ENCODE results near the gene TRAK1.
A peak's percentile ranks its signal among the peaks of the same experiment; 100 is the strongest.

Gene TRAK1

DNA sequence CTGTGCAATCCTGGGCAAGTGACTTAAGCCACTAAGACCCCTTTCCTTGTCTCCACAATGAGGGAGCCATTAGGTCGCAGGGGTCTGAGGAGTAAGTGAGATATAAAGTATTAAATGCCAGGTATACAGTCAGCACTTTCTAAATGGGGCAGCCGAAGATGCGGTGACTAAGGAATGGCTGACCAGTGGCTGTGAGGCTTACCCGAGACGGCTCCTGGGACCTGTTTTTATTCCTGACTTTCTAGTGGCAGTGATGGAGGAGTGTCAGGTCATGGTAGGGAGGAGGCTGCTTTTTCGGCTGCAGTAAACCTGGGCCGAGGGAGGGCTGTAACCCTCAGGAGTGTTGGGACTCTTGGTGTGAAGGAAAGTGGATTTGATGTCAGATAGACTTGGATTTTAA lies 52.3 kb downstream of the TRAK1 start:
- TF ChIP-seq, protein P1, sequence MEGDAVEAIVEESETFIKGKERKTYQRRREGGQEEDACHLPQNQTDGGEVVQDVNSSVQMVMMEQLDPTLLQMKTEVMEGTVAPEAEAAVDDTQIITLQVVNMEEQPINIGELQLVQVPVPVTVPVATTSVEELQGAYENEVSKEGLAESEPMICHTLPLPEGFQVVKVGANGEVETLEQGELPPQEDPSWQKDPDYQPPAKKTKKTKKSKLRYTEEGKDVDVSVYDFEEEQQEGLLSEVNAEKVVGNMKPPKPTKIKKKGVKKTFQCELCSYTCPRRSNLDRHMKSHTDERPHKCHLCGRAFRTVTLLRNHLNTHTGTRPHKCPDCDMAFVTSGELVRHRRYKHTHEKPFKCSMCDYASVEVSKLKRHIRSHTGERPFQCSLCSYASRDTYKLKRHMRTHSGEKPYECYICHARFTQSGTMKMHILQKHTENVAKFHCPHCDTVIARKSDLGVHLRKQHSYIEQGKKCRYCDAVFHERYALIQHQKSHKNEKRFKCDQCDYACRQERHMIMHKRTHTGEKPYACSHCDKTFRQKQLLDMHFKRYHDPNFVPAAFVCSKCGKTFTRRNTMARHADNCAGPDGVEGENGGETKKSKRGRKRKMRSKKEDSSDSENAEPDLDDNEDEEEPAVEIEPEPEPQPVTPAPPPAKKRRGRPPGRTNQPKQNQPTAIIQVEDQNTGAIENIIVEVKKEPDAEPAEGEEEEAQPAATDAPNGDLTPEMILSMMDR (conservative IDR thresholded peaks at IDR 0.05) = no peak
- no peak overlapping the region for H3K27ac ChIP-seq

DNA sequence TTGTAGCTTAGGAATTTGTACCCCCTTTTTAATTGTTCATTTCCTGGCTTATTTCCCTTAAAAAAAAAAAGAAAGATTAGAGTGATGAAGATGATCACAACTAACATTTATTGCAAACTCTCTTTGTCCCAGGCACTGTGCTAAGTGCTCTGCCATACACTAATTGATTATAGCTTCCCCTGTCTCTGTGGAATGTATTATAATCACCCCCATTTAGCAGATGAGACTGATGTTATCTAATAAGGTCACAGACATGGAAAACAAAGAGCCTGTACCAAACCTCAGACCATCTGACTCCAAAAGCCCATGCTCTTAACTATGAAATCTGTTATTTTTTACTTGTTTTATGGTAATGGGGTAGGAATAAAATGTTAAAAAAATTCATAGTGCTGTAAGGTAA lies 53.1 kb downstream of the TRAK1 start:
- TF ChIP-seq, protein P1 (conservative IDR thresholded peaks at IDR 0.05) = no peak
- no peak overlapping the region for H3K27ac ChIP-seq

GRCh38 chr3:42148086-42148848 lies 57.1 kb downstream of the TRAK1 start:
- TF ChIP-seq, protein P1 (conservative IDR thresholded peaks at IDR 0.05) = no peak

DNA sequence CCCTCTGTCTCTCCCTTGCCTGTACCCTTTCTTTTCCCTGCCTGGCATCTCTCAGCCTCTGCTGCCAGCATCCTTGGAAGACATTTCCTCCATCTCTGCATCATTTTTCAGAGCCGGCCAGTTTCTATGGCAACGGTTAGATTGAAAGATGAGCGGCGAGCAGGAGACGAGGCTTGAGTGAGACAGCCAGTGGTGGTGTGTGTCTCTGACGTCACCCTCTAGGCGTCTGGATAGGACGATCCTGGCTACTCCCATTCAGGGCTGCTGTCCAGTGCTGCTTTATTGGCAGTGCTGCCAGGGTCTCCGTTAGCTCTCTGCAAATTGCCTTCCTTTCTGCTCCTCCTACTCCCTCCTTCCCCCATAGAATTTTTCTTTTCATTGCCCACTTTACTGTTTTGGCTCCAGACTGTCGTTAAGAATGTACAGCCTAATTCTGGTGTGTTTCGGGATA lies 57.9 kb downstream of the TRAK1 start:
- H3K27ac ChIP-seq = no peak overlapping the region
- TF ChIP-seq, protein P1 (conservative IDR thresholded peaks at IDR 0.05) = no peak

More at GRCh38 chr3:42148086-42148848, 57.1 kb downstream of the TRAK1 start:
- H3K27ac ChIP-seq = no peak overlapping the region

DNA sequence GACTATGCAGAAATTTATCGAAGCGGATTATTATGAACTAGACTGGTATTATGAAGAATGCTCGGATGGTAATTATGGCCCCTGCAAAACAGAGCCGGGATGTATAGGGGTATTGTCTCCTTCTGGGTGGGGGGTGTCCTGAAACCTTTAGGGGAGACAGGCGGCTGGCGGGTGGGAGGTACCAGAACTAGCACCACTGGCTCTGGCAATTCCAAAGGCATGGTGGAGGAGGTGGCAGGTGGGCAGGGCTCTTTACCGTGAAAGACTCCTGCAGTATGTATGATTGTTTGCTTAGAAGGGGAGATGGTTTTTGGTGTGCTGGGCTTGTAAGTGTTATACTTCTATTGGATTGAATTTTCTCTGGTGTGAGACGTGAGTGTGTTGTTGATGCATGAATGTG lies 58.4 kb downstream of the TRAK1 start:
- TF ChIP-seq, protein P1 (conservative IDR thresholded peaks at IDR 0.05) = no peak
- H3K27ac ChIP-seq = no peak overlapping the region

DNA sequence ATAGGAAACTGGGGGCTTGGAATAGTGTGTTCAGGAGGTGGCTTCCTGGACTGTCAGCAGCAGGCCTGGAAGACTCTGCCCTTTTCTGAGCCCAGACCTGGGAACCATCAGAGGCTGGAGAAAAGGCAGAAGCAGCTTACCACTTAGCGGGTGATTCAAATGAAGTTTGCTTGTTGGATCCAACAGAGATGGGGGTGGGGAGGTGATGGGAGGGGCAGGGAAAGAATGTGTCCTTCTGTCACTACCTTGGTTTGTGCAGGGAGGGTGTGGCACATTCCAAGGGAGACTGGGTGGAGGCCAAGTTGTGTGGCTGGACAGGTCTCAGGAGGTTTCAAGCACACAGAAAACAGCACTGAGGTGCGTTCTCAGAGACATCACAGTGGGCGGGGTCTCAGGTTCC lies 58.8 kb downstream of the TRAK1 start:
- TF ChIP-seq, protein P1 (conservative IDR thresholded peaks at IDR 0.05) = no peak

GRCh38 chr3:42151596-42152168 lies 60.5 kb downstream of the TRAK1 start:
- TF ChIP-seq, protein P1 (conservative IDR thresholded peaks at IDR 0.05) = no peak
- peak overlapping the region; percentile 34; the same call in 1 of the 2 replicates for H3K27ac ChIP-seq

More for the DNA sequence above, 58.8 kb downstream of the TRAK1 start:
- H3K27ac ChIP-seq = no peak overlapping the region

Data from VCaP (cell line).